Stimulated activated CD4-positive, alpha-beta T cell treated with anti-CD3 and anti-CD28 coated beads, Interleukin-1b, Interleukin-23, amount 100 ng/mL, for 24 hours (primary cell): ENCODE results near the gene PLCH1.
"Not testable (repeated sequence)": the region's sequence is repeated elsewhere in the genome, so short reads cannot be mapped to it uniquely, and the experiment has no call there.

Experiments used
- DNase-seq, 4 experiments: peaks; one replicate each; pipeline ENCODE4 v3.0.0-alpha.2; 2020; ENCODE audit warnings: low read depth in 4 of 4, low spot score in 1 of 4

PLCH1 gene

DNA sequence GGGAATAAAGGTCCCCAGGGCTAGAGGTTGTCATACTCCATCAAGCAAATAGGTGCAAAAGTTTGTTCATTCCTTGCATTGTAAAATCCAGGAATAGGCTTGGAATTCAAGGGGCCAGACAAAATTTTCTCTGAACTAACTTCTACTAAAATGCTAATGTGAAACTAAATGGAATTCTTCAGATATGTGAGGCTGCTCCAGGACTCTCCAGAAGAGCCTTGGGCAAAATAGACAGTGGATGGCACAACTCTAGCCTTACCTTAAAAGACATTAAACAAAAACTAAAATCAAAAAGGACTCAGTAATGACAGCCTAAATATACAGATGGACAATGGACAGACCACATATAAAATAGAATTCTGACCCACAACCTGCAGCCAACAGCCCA lies 320.6 kb downstream of the PLCH1 start:
- DNase-seq, result no peak

DNA sequence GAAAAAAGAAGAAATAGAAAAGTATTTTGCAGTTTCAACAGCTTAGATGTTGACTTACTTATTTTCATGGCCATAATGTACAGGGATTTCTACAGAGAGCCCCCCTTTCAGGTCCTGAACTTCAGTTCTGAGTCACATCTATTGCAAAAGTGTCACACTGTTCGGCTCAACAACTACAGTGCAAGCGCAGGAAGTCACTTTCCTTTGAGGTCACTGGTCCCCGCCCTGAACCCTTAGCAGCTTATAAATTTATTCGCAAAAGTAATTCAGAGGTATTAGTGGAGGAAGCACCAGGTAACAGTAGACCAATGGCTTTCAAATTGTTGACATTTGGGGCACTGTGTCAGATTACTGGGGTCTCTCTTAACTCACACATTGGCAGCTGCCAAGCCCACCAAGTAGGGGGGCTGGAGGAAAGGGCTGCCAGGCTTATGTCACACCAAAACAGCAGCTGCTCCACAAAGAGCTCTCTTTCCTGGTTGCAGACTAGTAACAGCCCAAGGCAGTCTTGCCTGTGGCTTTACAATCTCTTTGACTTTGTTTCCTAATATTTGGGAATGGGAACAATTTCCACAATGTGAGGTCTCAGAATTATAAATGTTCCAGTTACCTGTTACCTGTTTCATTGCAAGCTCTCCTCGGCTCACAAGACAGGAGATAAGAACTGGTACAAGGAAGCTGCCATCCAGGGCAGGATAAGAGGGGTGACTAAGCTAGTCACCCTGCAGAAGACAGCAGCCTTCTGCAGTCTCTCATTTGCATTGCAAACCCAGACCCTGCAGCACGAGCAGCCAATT lies 321.1 kb downstream of the PLCH1 start:
- DNase-seq, result no peak

DNA sequence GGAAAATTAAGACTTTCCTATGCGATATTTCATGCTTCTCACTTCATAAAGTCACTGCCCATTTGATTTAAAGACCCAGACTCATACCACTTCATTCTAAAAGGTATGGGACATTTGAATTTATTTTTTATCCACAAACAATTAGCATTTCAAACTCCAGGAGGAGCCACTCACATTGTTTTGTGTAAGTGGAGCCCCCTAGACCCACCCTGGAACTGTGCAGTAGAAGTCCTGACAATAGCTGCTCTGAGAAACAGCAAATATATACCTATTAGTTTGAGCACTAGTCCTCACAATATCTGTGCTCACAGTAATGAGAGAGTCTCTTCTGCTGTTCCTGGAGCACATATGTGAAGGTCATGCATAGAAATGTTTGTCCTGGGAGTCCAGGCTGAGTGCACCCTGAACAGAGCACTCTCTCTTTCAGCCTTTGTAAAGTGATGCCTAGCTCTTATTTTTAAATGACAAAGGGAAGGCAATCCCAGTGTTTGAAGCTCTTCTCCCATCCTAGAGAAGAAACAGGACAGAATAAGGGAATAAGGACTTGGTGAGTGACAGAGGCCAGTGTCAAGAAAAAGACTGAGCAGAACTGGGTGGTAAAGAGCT lies 323.9 kb downstream of the PLCH1 start:
- no peak for DNase-seq

DNA sequence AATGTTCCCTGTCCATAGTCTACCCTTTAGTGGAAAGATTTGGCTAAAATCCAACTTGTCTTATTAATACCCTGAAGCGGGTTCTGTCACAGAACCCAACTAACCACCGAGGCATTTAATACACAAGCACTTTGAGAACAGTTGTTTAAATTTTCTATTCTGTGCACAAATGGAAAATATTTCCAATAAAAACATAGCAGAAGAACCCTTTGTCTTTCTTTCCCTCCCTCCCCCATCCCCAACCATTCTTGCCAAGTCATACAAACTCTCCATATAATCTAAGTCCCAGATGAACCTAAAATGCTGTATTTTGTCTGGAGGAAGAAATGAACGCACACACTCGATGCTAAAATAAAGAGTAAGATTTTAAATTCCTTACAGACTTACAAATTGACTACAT lies 324.5 kb downstream of the PLCH1 start:
- DNase-seq, result no peak

DNA sequence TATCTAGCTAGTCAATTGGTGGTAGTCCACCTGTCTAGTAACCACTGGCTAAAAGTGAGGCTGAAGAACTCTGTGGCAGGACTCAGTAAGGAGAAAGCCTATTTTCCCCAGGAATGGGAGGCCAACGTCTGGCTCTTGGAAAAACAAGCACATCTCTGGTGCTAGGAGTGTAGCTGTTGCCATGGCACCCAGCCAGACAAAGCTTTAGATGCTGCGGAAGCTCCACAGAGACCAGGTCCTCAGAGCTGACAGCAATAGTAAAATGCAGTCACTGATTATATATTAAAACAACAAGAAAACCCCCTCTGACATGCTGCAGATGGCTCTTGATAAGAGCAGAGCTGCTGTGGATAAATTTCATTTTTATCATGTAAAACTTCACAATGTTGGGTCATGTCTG lies 326.5 kb downstream of the PLCH1 start:
- DNase-seq, result no peak

DNA sequence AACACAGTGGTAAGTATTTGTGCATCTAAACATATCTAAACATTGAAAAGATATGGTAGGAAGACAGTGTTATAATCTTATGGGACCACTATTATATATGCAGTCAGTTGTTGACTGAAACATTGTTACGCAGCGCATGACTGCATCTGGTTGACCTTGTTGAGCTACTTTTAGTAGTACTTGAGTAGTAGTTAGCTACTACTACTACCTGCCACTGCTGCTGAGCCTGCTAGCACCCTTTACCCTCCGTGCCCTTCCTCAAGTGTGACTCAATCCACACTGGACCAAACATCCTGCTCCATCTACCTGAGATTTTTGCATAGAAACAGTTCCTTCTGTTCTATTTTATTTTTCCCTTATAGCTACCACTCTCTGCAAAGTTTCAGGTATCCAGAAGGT lies 327.8 kb downstream of the PLCH1 start:
- DNase-seq, result no peak

DNA sequence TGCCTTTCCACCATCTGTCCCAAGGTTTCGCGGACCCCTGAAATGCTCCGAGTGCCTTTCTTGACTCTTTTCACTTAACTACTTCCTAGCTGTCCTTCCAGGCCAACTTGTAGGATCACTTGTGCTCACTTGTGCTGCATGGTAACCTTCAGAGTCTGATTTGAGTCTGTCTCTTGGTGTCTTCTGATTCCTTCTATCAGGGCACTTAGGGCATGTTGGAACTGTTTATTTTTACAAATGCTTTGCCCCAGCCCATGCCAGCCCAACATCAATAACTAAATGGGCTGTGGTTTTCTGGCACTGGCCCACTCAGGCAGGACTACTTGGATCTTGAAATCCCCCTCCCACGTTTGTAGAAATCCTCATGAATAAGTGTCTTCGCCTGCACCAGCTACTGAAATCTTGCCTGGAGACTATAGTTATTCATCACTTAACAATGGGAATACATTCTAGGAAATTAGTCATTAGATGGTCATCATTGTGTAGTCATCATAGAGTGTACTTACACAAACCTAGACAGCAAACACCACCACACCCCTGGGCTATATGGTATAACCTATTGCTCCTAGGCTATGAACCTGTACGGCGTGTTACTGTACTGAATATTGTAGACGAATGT lies 328.3 kb downstream of the PLCH1 start:
- DNase-seq, result no peak

DNA sequence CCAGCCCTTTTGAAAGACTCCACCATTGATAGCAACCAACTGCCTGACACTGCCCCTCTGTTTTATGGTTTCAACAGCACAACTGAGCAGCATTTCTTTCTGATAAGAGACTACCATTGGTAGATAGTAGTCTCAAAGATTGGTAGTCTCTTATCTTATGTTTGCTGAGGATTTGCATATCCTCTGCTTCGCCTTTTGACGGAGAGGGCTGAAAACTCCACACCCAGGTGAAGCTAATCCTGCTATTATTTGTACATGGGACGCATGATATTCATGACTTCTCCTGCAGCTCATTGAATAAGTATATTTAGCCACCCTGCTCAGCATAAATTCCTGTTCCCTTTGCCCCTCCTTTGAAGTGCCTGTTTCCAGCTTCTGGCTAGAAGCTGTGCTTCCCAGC lies 332.0 kb downstream of the PLCH1 start:
- no peak for DNase-seq

DNA sequence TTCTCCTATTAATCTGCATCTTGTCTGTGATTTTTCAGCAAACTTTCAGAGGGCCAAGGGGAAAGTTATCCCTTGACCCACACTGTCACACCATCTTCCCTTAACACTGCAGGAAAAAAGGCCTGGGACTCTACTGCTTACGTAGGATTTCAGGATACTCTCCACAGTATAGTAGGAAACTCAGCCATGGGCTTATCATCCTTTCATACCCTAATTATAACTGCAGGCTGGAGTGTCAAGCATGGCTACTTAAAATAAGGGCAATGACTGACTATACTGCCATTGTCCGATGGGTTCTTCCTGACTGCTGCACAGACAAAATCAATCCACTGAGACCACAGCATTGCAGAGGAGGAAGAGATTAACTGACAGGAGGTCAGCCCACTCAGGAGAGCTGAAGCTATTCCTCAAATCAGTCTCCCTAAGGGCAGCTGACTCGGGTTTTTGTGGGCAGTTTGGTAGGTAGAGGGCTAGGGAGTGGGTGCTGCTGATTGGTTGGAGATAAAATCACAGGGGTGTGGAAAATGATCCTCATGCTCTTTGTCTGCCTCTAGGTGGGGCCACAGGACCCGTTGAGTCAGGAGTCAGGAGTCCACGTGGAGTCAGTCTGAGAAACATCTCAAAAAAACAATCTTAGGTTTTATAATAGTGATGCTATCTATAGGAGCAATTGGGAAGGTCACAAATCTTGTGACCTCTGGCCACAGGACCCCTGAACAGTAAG lies 333.2 kb downstream of the PLCH1 start:
- no peak for DNase-seq

DNA sequence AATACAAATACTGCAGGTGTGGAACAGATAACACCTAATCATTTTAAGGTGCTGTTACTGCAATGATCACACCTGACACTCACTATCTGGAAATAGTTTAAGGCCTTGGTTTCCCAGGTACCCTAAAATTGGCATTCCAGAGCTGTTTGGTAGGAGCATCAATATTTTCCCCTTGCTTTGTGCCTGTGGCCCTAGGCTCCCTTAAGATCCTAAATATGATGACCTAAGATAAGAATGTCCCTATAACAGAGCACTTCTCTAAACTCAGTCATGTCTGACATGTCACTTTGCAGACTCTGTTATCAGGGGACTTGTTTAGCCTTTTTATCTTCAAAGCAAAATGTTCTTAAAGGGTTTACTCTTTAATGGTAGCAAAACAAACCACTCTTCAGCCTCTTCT lies 335.5 kb downstream of the PLCH1 start:
- DNase-seq, result no peak

DNA sequence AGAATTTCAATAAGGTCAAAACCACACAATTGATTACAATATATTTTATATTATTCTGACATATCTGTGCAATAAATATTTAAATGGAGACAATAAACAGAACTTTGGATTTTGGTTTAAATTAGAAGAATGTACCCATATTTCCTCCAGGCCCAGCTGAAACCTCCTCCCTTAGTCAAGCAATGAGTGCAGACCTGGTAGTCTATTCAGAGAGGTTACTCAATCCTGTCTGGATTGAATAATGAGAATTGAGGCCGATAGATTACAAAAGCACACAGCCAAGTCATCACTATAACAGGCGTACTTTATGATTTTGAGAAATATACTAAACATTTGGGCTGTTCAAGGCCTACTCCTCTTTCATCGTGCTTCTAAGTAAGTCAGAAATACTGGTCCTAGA lies 336.9 kb downstream of the PLCH1 start:
- no peak for DNase-seq

DNA sequence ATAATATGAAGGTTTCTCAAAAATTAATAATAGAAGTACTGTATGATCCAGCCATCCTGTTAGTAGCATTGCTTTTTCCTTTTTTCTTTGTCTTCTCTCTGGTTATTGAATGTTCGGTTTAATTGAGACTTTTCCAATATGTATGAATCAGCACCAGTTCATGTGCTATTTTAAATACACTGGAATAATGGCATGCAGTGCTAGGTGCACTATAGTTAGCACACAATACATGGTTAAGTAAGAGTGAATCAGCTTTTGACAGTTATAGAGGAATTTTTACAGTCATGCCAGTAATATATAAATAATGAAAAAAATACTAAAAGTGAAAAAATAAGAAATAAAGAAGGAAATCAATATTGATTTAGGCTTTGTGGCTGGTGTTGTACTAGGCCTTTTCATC lies 337.5 kb downstream of the PLCH1 start:
- no peak for DNase-seq

DNA sequence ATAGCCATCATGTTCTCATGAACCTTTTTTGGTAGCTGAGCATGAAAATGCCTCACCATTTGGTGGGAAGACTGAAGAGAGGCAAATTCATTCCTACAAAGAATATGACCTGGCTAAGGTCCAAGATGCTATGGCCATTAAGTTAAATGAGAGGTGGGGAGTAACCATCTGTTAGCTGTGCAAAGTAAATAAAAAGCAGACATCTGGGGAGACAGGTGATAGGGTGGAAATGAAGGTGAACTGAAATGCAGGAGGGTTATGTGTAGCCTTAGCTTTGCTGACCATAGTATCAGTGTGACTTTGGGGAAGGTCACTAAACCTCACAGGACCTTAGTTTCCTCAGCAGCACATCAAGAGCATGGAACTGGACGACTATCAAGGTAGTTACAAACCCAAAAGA lies 340.4 kb downstream of the PLCH1 start:
- DNase-seq, result no peak

DNA sequence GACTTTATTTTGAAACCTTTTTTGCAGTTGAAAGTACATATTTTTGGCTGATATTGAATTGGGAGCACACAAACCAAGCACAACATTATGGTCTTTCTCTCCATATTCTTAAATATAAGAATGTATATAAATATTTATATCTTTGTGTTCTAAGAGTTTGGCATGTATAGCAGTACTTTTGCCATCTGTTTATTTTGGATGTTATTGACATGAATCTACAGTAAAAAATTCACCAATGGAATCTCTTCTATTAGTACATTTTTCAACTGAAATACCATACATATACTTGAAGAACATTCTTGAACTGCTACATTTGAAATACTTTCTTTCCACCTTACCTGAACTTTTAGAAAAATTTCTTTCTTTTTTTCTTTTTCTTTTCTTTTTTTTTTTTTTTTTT lies 342.2 kb downstream of the PLCH1 start:
- no peak for DNase-seq

DNA sequence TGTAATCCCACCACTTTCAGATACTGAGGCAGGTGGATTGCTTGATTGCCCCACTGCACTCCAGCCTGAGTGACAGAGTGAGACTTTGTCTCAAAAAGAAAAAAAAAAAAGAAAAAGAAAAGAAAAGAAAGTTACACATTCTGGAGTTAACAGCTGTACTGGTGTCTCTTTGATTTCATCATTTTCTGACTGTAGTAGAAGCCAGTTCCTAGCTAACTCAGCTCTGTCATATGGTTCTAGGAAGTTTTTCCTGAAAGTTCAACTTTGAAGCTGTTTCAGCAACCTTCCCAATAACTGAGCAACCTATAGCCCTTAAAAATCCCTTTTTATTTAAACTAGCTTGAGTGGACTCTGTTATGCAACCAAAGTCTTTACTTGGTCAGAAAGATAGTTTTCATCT lies 346.8 kb downstream of the PLCH1 start:
- DNase-seq, result no peak

DNA sequence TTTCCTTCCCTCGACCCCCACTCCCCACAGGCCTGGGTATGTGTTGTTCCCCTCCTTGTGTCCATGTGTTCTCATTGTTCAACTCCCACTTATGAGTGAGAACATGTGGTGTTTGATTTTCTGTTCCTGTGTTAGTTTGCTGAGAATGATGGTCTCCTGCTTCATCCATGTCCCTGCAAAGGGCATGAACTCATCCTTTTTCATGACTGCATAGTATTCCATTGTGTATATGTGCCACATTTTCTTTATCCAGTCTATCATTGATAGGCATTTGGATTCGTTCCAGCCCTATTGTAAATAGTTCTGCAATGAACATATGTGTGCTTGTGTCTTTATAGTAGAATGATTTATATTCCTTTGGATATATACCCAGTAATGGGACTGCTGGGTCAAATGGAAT lies 350.0 kb downstream of the PLCH1 start:
- not testable (repeated sequence) for DNase-seq

DNA sequence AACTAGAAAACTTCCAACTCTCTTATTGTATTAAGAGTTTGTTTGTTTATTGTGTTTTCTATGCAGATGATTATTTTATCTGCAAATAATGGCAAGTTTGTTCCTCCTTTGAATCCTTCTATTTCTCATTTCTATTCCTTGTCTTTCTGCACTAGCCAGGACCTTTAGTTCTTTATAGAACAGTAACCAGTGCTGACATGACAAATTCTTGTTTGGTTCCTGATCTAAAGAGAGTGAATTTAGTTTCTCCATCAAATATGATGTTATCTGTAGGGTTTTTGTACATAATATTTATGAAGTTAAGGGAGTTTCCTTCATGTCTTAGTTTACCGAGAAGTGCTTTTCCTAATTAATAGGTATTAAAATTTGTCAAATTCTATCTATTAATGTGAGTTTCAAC lies 350.6 kb downstream of the PLCH1 start:
- no peak for DNase-seq

DNA sequence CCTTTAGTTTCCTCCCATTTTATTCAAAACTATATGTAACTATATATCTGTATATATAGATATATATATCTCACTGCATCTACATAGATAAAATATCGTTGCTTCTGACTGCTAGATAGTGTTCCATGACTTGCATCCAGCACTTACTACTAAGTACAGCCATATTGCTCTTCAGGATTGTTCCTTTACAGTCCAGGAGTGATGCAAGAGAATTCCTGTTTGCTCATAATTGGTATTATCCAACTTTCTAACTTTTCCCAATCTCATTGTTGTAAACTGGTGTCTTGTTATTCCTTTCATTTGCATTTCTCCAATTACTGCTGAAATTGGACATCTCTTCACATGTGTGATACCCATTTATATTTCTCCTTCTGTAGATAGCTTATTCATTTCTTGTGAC lies 351.6 kb downstream of the PLCH1 start:
- DNase-seq, result no peak

DNA sequence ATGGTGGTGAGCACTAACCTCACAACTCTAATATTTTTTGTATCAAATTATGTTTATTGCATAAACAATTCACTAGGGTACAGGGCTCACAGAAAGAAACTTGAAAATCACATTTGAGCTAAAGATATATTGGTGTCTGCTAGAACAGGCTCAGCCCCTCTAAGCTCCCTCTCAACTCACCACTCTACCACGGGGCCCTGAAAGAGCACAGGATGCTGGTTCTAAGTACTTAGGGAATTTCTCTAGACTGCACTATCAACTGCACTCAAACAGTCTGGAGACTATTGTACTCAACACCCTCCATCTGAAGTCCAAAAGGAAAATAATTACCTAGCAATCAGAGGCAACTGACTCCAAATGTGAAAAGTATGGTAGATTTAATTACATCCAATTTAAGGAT lies 352.7 kb downstream of the PLCH1 start:
- no peak for DNase-seq

DNA sequence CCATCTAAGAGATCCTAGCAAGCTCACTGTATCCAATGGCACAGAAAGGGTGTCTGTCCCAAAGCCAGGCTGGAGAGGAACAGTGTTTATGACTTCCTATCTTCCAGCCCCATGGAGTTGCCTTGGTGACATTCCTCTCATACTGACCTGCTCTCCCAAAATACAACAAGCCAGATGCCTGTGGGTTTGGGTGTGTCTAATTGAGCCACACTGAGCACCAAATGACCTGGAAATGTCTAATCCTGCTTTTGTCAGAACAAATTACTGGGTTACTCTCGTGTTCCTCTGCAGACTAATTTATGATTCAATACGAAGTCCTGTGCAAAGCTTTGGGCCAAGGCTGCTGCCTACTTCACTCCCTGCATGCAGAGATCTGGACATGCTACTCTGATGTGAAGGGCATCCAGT lies 353.3 kb downstream of the PLCH1 start:
- no peak for DNase-seq

DNA sequence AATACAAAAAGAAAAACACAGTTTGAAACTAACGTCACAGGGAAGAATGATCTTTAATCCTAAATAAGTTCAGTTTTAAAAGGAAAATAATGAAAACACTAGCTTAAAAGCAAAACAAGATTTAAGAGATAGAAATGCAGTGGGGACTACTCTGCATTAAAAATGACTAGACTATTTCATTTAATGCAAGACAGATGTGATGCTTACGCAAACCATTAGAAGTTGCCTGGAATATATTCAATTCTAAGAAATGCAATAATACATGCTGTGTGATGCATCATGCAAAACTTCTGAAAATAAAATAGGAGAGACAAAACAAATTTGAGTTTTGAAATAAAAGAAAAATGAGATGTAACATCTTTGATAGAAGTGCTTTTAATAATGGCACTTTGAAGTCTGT lies 353.8 kb downstream of the PLCH1 start:
- no peak for DNase-seq

DNA sequence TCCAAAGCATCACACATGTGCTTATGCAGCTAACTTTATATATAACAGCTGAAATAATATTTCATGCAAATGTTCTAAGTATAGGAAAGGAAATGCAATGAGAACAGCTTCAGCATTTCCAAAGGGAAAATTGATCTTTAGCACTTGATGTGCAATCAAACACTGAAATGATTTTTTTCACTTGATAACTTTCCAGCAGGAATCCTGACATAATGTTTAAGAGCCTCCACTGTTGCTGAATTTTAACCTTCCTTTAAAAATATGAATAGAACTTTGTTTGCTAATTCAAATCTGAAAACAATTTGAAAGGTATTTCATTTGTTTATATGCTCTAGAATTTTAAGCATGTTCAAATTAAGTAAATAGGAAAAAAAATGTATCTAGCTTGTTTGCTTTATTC lies 354.5 kb downstream of the PLCH1 start:
- no peak for DNase-seq
